Measurements from ENCODE around the gene GNAZ. TPM values are rescaled to one million over a fixed set of nuclear protein-coding genes. Genes with fewer than 3 reads are reported as not detected.
"Not testable (repeated sequence)": the region's sequence is repeated elsewhere in the genome, so short reads cannot be mapped to it uniquely, and the experiment has no call there.

The GNAZ gene
- total and polyA plus RNA-seq, 9 donors, result 3.0 to 4.8 (median 3.7) TPM

GRCh38 chr22:23127788-23128187, 57.5 kb downstream of the GNAZ start:
- Histone ChIP-seq H3K9me3 (replicated peaks; ENCODE audit: control insufficient read depth, low read depth, low read length) (no peaks in the 10 kb centered on the region), H3K4me3 (ENCODE audit: low read length) (no peak overlapping the region), H3K36me3 (ENCODE audit: control insufficient read depth, insufficient read depth, low read length) (no peaks in the 10 kb centered on the region), H3K4me1 (ENCODE audit: control insufficient read depth, insufficient read depth, low read length) (peaks cover 20% of the 10 kb centered on the region), H3K27me3 (ENCODE audit: control insufficient read depth, insufficient read depth, low read length) (no peaks in the 10 kb centered on the region), H3K27ac (ENCODE audit: low read length) (no peak overlapping the region)
- 59% methylated on average over 7 of the region's 9 CpGs for WGBS (ENCODE audit: insufficient coverage)
- no peak for DNase-seq

- WGBS (ENCODE audit: insufficient coverage), result 54% methylated on average over 6 of the region's 14 CpGs
- H3K27ac ChIP-seq (ENCODE audit: low read length), result no peak overlapping the region
- peak; percentile 88 for DNase-seq
These were observed 58.2 kb downstream of the GNAZ start for GRCh38 chr22:23128269-23129108.

GRCh38 chr22:23129149-23129548, 58.8 kb downstream of the GNAZ start:
- no peak for DNase-seq
- H3K4me3 ChIP-seq (ENCODE audit: low read length), result no peak overlapping the region
- H3K27me3 ChIP-seq (ENCODE audit: control insufficient read depth, insufficient read depth, low read length), result no peaks in the 10 kb centered on the region
- 77% methylated on average over 4 of the region's 10 CpGs for WGBS (ENCODE audit: insufficient coverage)
- H3K4me1 ChIP-seq (ENCODE audit: control insufficient read depth, insufficient read depth, low read length), result peaks cover 20% of the 10 kb centered on the region
- no peaks in the 10 kb centered on the region for H3K36me3 ChIP-seq (ENCODE audit: control insufficient read depth, insufficient read depth, low read length)
- H3K27ac ChIP-seq (ENCODE audit: low read length), result no peak overlapping the region
- no peaks in the 10 kb centered on the region for H3K9me3 ChIP-seq (replicated peaks; ENCODE audit: control insufficient read depth, low read depth, low read length)

More at GRCh38 chr22:23128269-23129108, 58.2 kb downstream of the GNAZ start:
- H3K9me3 ChIP-seq (replicated peaks; ENCODE audit: control insufficient read depth, low read depth, low read length), result no peaks in the 10 kb centered on the region
- H3K27me3 ChIP-seq (ENCODE audit: control insufficient read depth, insufficient read depth, low read length), result no peaks in the 10 kb centered on the region
- H3K36me3 ChIP-seq (ENCODE audit: control insufficient read depth, insufficient read depth, low read length), result no peaks in the 10 kb centered on the region
- H3K4me1 ChIP-seq (ENCODE audit: control insufficient read depth, insufficient read depth, low read length), result peaks cover 20% of the 10 kb centered on the region
- no peak overlapping the region for H3K4me3 ChIP-seq (ENCODE audit: low read length)

GRCh38 chr22:23130697-23131096, 60.4 kb downstream of the GNAZ start:
- 47% methylated on average over 2 of the region's 3 CpGs for WGBS (ENCODE audit: insufficient coverage)
- Histone ChIP-seq H3K27ac (ENCODE audit: low read length) (no peak overlapping the region), H3K27me3 (ENCODE audit: control insufficient read depth, insufficient read depth, low read length) (no peaks in the 10 kb centered on the region), H3K4me1 (ENCODE audit: control insufficient read depth, insufficient read depth, low read length) (peaks cover 14% of the 10 kb centered on the region), H3K4me3 (ENCODE audit: low read length) (no peak overlapping the region), H3K9me3 (replicated peaks; ENCODE audit: control insufficient read depth, low read depth, low read length) (no peaks in the 10 kb centered on the region), H3K36me3 (ENCODE audit: control insufficient read depth, insufficient read depth, low read length) (no peaks in the 10 kb centered on the region)
- no peak for DNase-seq

GRCh38 chr22:23131931-23132330, 61.6 kb downstream of the GNAZ start:
- no peaks in the 10 kb centered on the region for H3K27me3 ChIP-seq (ENCODE audit: control insufficient read depth, insufficient read depth, low read length)
- H3K36me3 ChIP-seq (ENCODE audit: control insufficient read depth, insufficient read depth, low read length), result no peaks in the 10 kb centered on the region
- peaks cover 14% of the 10 kb centered on the region for H3K4me1 ChIP-seq (ENCODE audit: control insufficient read depth, insufficient read depth, low read length)
- no peak overlapping the region for H3K4me3 ChIP-seq (ENCODE audit: low read length)
- whole genome bisulfite sequencing (ENCODE audit: insufficient coverage), result 65% methylated on average over 5 of the region's 6 CpGs
- DNase-seq, result no peak
- no peaks in the 10 kb centered on the region for H3K9me3 ChIP-seq (replicated peaks; ENCODE audit: control insufficient read depth, low read depth, low read length)
- H3K27ac ChIP-seq (ENCODE audit: low read length), result no peak overlapping the region

- H3K36me3 ChIP-seq (ENCODE audit: control insufficient read depth, insufficient read depth, low read length), result no peaks in the 10 kb centered on the region
- H3K9me3 ChIP-seq (replicated peaks; ENCODE audit: control insufficient read depth, low read depth, low read length), result no peaks in the 10 kb centered on the region
- no peak overlapping the region for H3K4me3 ChIP-seq (ENCODE audit: low read length)
- no peaks in the 10 kb centered on the region for H3K27me3 ChIP-seq (ENCODE audit: control insufficient read depth, insufficient read depth, low read length)
- peaks cover 14% of the 10 kb centered on the region for H3K4me1 ChIP-seq (ENCODE audit: control insufficient read depth, insufficient read depth, low read length)
- DNase-seq, result no peak
- WGBS (ENCODE audit: insufficient coverage), result 85% methylated on average over 9 of the region's 10 CpGs
- H3K27ac ChIP-seq (ENCODE audit: low read length), result no peak overlapping the region
These were observed 62.2 kb downstream of the GNAZ start for GRCh38 chr22:23132376-23133091.

GRCh38 chr22:23133922-23134321, 63.6 kb downstream of the GNAZ start:
- Histone ChIP-seq H3K27ac (ENCODE audit: low read length) (no peak overlapping the region), H3K4me1 (ENCODE audit: control insufficient read depth, insufficient read depth, low read length) (peaks cover 1% of the 10 kb centered on the region), H3K36me3 (ENCODE audit: control insufficient read depth, insufficient read depth, low read length) (no peaks in the 10 kb centered on the region), H3K9me3 (replicated peaks; ENCODE audit: control insufficient read depth, low read depth, low read length) (no peaks in the 10 kb centered on the region), H3K27me3 (ENCODE audit: control insufficient read depth, insufficient read depth, low read length) (no peaks in the 10 kb centered on the region), H3K4me3 (ENCODE audit: low read length) (no peak overlapping the region)
- 97% methylated on average over 9 of the region's 10 CpGs for WGBS (ENCODE audit: insufficient coverage)
- no peak for DNase-seq

- not testable (repeated sequence) for DNase-seq; H3K4me1 ChIP-seq (ENCODE audit: control insufficient read depth, insufficient read depth, low read length); H3K4me3 ChIP-seq (ENCODE audit: low read length); H3K36me3 ChIP-seq (ENCODE audit: control insufficient read depth, insufficient read depth, low read length); H3K27ac ChIP-seq (ENCODE audit: low read length); H3K9me3 ChIP-seq (replicated peaks; ENCODE audit: control insufficient read depth, low read depth, low read length); H3K27me3 ChIP-seq (ENCODE audit: control insufficient read depth, insufficient read depth, low read length)
- WGBS (ENCODE audit: insufficient coverage), result no CpG with 5 or more reads among the region's 4 CpGs
These were observed 66.7 kb downstream of the GNAZ start for GRCh38 chr22:23136991-23137390.

- 0% methylated on average over 1 of the region's 3 CpGs for WGBS (ENCODE audit: insufficient coverage)
- no peaks in the 10 kb centered on the region for H3K27me3 ChIP-seq (ENCODE audit: control insufficient read depth, insufficient read depth, low read length)
- DNase-seq, result no peak
- peaks cover 10% of the 10 kb centered on the region for H3K4me1 ChIP-seq (ENCODE audit: control insufficient read depth, insufficient read depth, low read length)
- no peak overlapping the region for H3K4me3 ChIP-seq (ENCODE audit: low read length)
- no peaks in the 10 kb centered on the region for H3K9me3 ChIP-seq (replicated peaks; ENCODE audit: control insufficient read depth, low read depth, low read length)
- H3K36me3 ChIP-seq (ENCODE audit: control insufficient read depth, insufficient read depth, low read length), result no peaks in the 10 kb centered on the region
- no peak overlapping the region for H3K27ac ChIP-seq (ENCODE audit: low read length)
These were observed 67.1 kb downstream of the GNAZ start for GRCh38 chr22:23137468-23137867.

- no peaks in the 10 kb centered on the region for H3K27me3 ChIP-seq (ENCODE audit: control insufficient read depth, insufficient read depth, low read length)
- no peak overlapping the region for H3K27ac ChIP-seq (ENCODE audit: low read length)
- no peaks in the 10 kb centered on the region for H3K36me3 ChIP-seq (ENCODE audit: control insufficient read depth, insufficient read depth, low read length)
- WGBS (ENCODE audit: insufficient coverage), result 42% methylated on average over 2 of the region's 5 CpGs
- DNase-seq, result peak; percentile 42
- H3K4me1 ChIP-seq (ENCODE audit: control insufficient read depth, insufficient read depth, low read length), result peaks cover 10% of the 10 kb centered on the region
- H3K4me3 ChIP-seq (ENCODE audit: low read length), result no peak overlapping the region
- no peaks in the 10 kb centered on the region for H3K9me3 ChIP-seq (replicated peaks; ENCODE audit: control insufficient read depth, low read depth, low read length)
These were observed 67.7 kb downstream of the GNAZ start for GRCh38 chr22:23137905-23138561.
